Activated naive CD4-positive, alpha-beta T cell treated with anti-CD3 and anti-CD28 coated beads, Interleukin-2, amount 50 U/mL, for 16 hours (primary cell): ENCODE data around the gene SSR1.
"Not testable (repeated sequence)": the region's sequence is repeated elsewhere in the genome, so short reads cannot be mapped to it uniquely, and the experiment has no call there.

Experiments
- DNase-seq: peaks from one replicate; pipeline ENCODE4 v3.0.0-alpha.2; 2020

The SSR1 gene

GRCh38 chr6:7312616-7313504, at the start of gene SSR1:
Gene SSR1, minus strand, starts transcription at chr6:7313199. Its CDS starts 79 bp downstream, at chr6:7313120.
- DNase-seq, result peak; percentile 94

- not testable (repeated sequence) for DNase-seq
These were observed 38.9 kb upstream of the SSR1 start for GRCh38 chr6:7351916-7352315.

GRCh38 chr6:7350591-7350990, 37.6 kb upstream of the SSR1 start:
- DNase-seq, result not testable (repeated sequence)

- DNase-seq, result not testable (repeated sequence)
These were observed 34.6 kb upstream of the SSR1 start for GRCh38 chr6:7347551-7347997.

- DNase-seq, result not testable (repeated sequence)
These were observed 31.9 kb upstream of the SSR1 start for GRCh38 chr6:7344773-7345450.

GRCh38 chr6:7343546-7344475, 30.8 kb upstream of the SSR1 start:
- no peak for DNase-seq

- no peak for DNase-seq
These were observed 29.2 kb upstream of the SSR1 start for GRCh38 chr6:7341989-7342742.

- DNase-seq, result no peak
These were observed 28.3 kb upstream of the SSR1 start for GRCh38 chr6:7341271-7341670.

- not testable (repeated sequence) for DNase-seq
These were observed 26.2 kb upstream of the SSR1 start for GRCh38 chr6:7339007-7339732.

GRCh38 chr6:7338031-7338430, 25.0 kb upstream of the SSR1 start:
- DNase-seq, result no peak

GRCh38 chr6:7335519-7335918, 22.5 kb upstream of the SSR1 start:
- DNase-seq, result no peak

- DNase-seq, result no peak
These were observed 21.7 kb upstream of the SSR1 start for GRCh38 chr6:7334685-7335084.

- DNase-seq, result no peak
These were observed 19.2 kb upstream of the SSR1 start for GRCh38 chr6:7332090-7332745.

GRCh38 chr6:7331452-7331851, 18.5 kb upstream of the SSR1 start:
- no peak for DNase-seq

- no peak for DNase-seq
These were observed 15.2 kb upstream of the SSR1 start for GRCh38 chr6:7328243-7328642.

- no peak for DNase-seq
These were observed 12.8 kb upstream of the SSR1 start for GRCh38 chr6:7325750-7326149.

- DNase-seq, result no peak
These were observed 11.5 kb upstream of the SSR1 start for GRCh38 chr6:7324520-7324919.

- no peak for DNase-seq
These were observed 10.1 kb upstream of the SSR1 start for GRCh38 chr6:7323074-7323473.

- DNase-seq, result not testable (repeated sequence)
These were observed 8.9 kb upstream of the SSR1 start for GRCh38 chr6:7321866-7322265.

- DNase-seq, result not testable (repeated sequence)
These were observed 6.4 kb upstream of the SSR1 start for GRCh38 chr6:7319406-7319805.

GRCh38 chr6:7317538-7317937, 4.5 kb upstream of the SSR1 start:
- no peak for DNase-seq
